H1 (cell line): ENCODE measurements around the gene ITIH1. TPM values are rescaled to one million over a fixed set of nuclear protein-coding genes. Genes with fewer than 3 reads are reported as not detected.

Source experiments
- CHD2 ChIP-seq: IDR thresholded peaks from 2 replicates; pipeline ENCODE4 v1.6.1; 2012; ENCODE audit warnings: low read length, improper control_type of control experiment
- E2F6 ChIP-seq: IDR thresholded peaks from 2 replicates; pipeline ENCODE4 v1.6.1; 2012; ENCODE audit warnings: inconsistent platforms
- JUN ChIP-seq: IDR thresholded peaks from 2 replicates; pipeline ENCODE4 v1.6.1; 2011; ENCODE audit warnings: low read depth, mild to moderate bottlenecking, improper control_type of control experiment, low read length
- MAFK ChIP-seq: IDR thresholded peaks from 2 replicates; pipeline ENCODE4 v1.6.1; 2012; ENCODE audit warnings: low read depth, mild to moderate bottlenecking, improper control_type of control experiment, low read length
- PHF8 ChIP-seq: fragments of 200-600 bp; sonication (generic); conservative IDR thresholded peaks from 2 replicates; pipeline ENCODE4 v1.7.1; 2012; ENCODE audit warnings: low read depth, mild to moderate bottlenecking, inconsistent platforms, low read length, moderate library complexity
- POLR2AphosphoS5 ChIP-seq: IDR thresholded peaks from 2 replicates; pipeline ENCODE4 v1.6.1; 2011; ENCODE audit warnings: low read depth, low read length
- TBP ChIP-seq: IDR thresholded peaks from 2 replicates; pipeline ENCODE4 v1.6.1; 2011; ENCODE audit warnings: low read depth, low read length, improper control_type of control experiment
- TEAD4 ChIP-seq: IDR thresholded peaks from 2 replicates; pipeline ENCODE4 v1.6.1; 2012; ENCODE audit warnings: low read depth, low read length, inconsistent platforms, mixed read lengths
- polyA plus RNA-seq, 7 experiments: library from polyadenylated mRNA; depleted of rRNA in 3 of 7; stranded (reverse) in 5 of 7; unstranded in 2 of 7; fragments of >200 nt in 5 of 7; fragments of 200-250 nt in 2 of 7; gene quantifications; 1 replicate in 5 of 7; 2 replicates in 1 of 7; 4 replicates in 1 of 7; pipeline versions ENCODE4 v1.2.1 to v1.2.3, GENCODE V29; 2011 to 2013; ENCODE audit warnings: missing spikeins in 2 of 7, mixed read lengths in 2 of 7
- total RNA-seq: library from RNA; stranded (reverse); fragmentation: NEBNext Ultra II Directional; extraction: Animal tissue kit (Norgen Biotek cat#: 25700); gene quantifications from 2 replicates; pipeline ENCODE4 v1.2.1, GENCODE V29; 2021
- TF ChIP-seq, protein P1 (sequence below): IDR thresholded peaks from 2 replicates; pipeline ENCODE4 v1.6.1; 2011; ENCODE audit warnings: low read depth, mild to moderate bottlenecking, low read length; ENCODE audit not compliant: insufficient read depth
- TF ChIP-seq, protein P2 (sequence below): IDR thresholded peaks from 2 replicates; pipeline ENCODE4 v1.6.1; 2011; ENCODE audit warnings: low read length, improper control_type of control experiment

The ITIH1 gene
- total and polyA plus RNA-seq, 2 of the 8 experiments (the other 6 are each of a cell fraction or from before 2014, with no cell fraction given) = not detected

- TF ChIP-seq, protein P1, sequence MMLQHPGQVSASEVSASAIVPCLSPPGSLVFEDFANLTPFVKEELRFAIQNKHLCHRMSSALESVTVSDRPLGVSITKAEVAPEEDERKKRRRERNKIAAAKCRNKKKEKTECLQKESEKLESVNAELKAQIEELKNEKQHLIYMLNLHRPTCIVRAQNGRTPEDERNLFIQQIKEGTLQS = no peak
- TF ChIP-seq JUN (no peak), POLR2AphosphoS5 (no peak), TEAD4 (no peak), PHF8 (no peak), E2F6 (no peak), MAFK (no peak), TBP (no peak), CHD2 (no peak)
- TF ChIP-seq, protein P2, sequence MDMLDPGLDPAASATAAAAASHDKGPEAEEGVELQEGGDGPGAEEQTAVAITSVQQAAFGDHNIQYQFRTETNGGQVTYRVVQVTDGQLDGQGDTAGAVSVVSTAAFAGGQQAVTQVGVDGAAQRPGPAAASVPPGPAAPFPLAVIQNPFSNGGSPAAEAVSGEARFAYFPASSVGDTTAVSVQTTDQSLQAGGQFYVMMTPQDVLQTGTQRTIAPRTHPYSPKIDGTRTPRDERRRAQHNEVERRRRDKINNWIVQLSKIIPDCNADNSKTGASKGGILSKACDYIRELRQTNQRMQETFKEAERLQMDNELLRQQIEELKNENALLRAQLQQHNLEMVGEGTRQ = no peak
These were observed 2.6 kb downstream of the ITIH1 start (continued) for GRCh38 chr3:52779837-52780585.
